ENCODE measurements around the gene TBX6. TPM values are rescaled to one million over a fixed set of nuclear protein-coding genes. Genes with fewer than 3 reads are reported as not detected.

TBX6 gene
- polyA plus RNA-seq, 4 donors = 0.50 to 2.0 (median 1.1) TPM

- DNase-seq (ENCODE audit: low read depth in 4 of 4, low spot score in 3 of 4) = no peak
Observed at GRCh38 chr16:30068333-30068732, 23.4 kb downstream of the TBX6 start.

- DNase-seq (ENCODE audit: low read depth in 4 of 4, low spot score in 3 of 4) = no peak
Observed at GRCh38 chr16:30067584-30067916, 24.2 kb downstream of the TBX6 start.

GRCh38 chr16:30066761-30067583 is 24.8 kb downstream of the TBX6 start:
- DNase-seq (ENCODE audit: low read depth in 4 of 4, low spot score in 3 of 4) = no peak

GRCh38 chr16:30065943-30066760 is 25.6 kb downstream of the TBX6 start:
- no peak for DNase-seq (ENCODE audit: low read depth in 4 of 4, low spot score in 3 of 4)

- DNase-seq (ENCODE audit: low read depth in 4 of 4, low spot score in 3 of 4) = peak; percentile 93 to 97 (median 95)
Observed at GRCh38 chr16:30065102-30065942, 26.4 kb downstream of the TBX6 start, which contains the start of gene ALDOA. ALDOA (plus strand) TSS chr16:30065760; CDS start chr16:30066898, 1,138 bp downstream.

- DNase-seq (ENCODE audit: low read depth in 4 of 4, low spot score in 3 of 4) = no peak
Observed at GRCh38 chr16:30064729-30065101, 27.0 kb downstream of the TBX6 start.

GRCh38 chr16:30063893-30064728 is 27.6 kb downstream of the TBX6 start:
- DNase-seq (ENCODE audit: low read depth in 4 of 4, low spot score in 3 of 4) = no peak

GRCh38 chr16:30063278-30063892 is 28.3 kb downstream of the TBX6 start:
- no peak for DNase-seq (ENCODE audit: low read depth in 4 of 4, low spot score in 3 of 4)

- DNase-seq (ENCODE audit: low read depth in 4 of 4, low spot score in 3 of 4) = no peak
Observed at GRCh38 chr16:30060836-30061554, 30.7 kb downstream of the TBX6 start.

GRCh38 chr16:30060346-30060745 is 31.4 kb downstream of the TBX6 start:
- DNase-seq (ENCODE audit: low read depth in 4 of 4, low spot score in 3 of 4) = no peak

- no peak for DNase-seq (ENCODE audit: low read depth in 4 of 4, low spot score in 3 of 4)
Observed at GRCh38 chr16:30054959-30055553, 36.7 kb downstream of the TBX6 start.

- no peak for DNase-seq (ENCODE audit: low read depth in 4 of 4, low spot score in 3 of 4)
Observed at GRCh38 chr16:30054451-30054850, 37.3 kb downstream of the TBX6 start.

GRCh38 chr16:30053376-30054015 is 38.2 kb downstream of the TBX6 start:
- DNase-seq (ENCODE audit: low read depth in 4 of 4, low spot score in 3 of 4) = no peak

GRCh38 chr16:30052671-30053372 is 38.9 kb downstream of the TBX6 start:
- DNase-seq (ENCODE audit: low read depth in 4 of 4, low spot score in 3 of 4) = peak; percentile 73 to 81 (median 80)

- DNase-seq (ENCODE audit: low read depth in 4 of 4, low spot score in 3 of 4) = no peak
Observed at GRCh38 chr16:30051518-30051917, 40.2 kb downstream of the TBX6 start.

GRCh38 chr16:30049871-30050270 is 41.9 kb downstream of the TBX6 start:
- DNase-seq (ENCODE audit: low read depth in 4 of 4, low spot score in 3 of 4) = no peak

- DNase-seq (ENCODE audit: low read depth in 4 of 4, low spot score in 3 of 4) = no peak
Observed at GRCh38 chr16:30046588-30046987, 45.1 kb downstream of the TBX6 start.

Data from left renal pelvis (tissue), 4 donors.